HPDE6-E6E7 (cell line): Measurements from ENCODE around the gene NMB.
A peak's percentile ranks its signal among the peaks of the same experiment; 100 is the strongest.
"Not testable (repeated sequence)": the region's sequence is repeated elsewhere in the genome, so short reads cannot be mapped to it uniquely, and the experiment has no call there.

ENCODE experiments used
- DNase-seq: peaks from one replicate; pipeline ENCODE4 v3.0.0; 2011; ENCODE audit warnings: missing footprints; ENCODE audit errors: extremely low spot score

NMB gene

DNA sequence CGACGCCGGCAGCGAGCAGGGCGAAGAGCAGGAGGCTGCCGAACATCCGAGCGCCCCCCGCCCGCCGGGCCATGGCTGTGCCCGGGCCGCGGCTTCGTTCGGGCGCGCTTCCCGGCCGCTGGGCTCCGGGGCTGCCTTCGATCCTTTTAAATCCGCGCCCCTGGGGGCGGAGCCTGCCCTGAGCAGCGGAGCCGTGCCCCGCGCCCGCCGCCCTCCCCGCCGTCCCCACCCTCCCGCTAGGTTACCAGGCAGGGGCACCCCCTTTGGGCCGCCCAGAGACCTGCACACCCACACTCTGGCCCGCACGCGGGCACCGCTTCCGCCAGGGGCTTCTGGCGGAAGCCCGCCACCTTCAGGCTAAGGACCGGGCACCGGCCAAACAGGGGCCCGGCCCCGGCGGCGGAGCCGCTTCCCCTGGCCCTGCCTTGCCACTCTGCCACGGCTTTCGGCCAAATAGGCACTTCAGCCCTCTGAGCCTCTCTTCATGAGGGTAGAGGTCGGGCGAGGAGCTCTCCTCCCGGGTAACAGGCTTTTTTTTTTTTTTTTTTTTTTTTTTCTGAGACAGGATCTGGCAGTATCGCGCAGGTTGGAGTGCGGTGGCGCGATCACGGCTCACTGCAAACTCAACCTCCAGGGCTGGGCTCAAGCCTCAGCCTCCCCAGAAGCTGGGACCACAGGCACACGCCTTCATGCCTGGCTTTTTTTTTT is at the start of gene NMB:
Gene NMB, minus strand, starts transcription at position 120 of the 708 bp plus-strand sequence. Its CDS starts 47 bp downstream, at position 73.
- DNase-seq, result peak; percentile 84

DNA sequence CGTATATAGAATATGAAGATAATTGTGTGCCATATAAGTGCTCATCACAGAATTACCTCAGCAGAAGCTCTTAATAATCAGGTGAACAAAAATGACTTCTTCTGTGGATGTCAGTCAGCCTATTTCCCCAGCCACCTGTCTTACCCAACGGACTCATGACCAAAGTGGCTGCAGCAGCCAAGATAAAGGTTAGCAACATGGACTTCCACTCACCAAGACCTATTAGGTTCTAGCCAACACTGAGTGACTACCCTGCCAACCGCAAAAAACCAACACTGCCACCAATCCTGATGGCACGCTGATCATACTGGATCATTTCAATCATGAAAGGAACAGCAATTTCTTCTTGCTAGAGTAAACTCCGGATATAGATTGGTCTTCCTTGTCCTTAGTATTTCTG is 45.8 kb upstream of the NMB start:
- no peak for DNase-seq

GRCh38 chr15:84702961-84703482 is 45.0 kb upstream of the NMB start:
- no peak for DNase-seq

DNA sequence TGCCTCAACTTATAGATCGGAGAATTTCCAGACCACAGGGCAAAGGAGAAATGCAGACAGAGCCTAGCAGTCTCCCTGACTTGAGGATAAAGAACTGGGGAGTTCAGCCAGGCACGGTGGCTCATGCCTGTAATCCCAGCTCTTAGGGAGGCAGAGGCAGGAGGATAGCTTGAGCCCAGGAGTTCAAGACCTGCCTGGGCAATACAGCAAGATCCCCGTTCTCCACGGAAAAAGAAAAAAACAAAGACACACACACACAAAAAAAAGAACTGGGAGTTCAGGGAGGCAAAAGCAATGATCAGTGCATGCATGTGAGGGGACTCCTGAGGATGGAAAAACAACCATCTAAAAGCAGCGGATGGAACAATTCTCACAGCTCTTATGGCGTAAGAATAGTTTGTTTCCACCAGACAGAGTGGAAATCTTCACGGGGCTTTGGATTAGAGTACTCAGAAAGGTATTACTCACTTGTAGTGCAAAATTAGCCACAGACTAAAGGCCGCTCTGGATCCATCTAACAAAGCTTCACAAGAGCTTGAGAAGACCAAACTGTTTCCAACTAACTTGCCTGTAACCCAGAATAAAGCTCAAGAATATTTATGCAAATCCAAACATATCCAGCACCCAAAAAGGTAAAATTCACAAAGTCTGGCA is 41.7 kb upstream of the NMB start:
- no peak for DNase-seq

DNA sequence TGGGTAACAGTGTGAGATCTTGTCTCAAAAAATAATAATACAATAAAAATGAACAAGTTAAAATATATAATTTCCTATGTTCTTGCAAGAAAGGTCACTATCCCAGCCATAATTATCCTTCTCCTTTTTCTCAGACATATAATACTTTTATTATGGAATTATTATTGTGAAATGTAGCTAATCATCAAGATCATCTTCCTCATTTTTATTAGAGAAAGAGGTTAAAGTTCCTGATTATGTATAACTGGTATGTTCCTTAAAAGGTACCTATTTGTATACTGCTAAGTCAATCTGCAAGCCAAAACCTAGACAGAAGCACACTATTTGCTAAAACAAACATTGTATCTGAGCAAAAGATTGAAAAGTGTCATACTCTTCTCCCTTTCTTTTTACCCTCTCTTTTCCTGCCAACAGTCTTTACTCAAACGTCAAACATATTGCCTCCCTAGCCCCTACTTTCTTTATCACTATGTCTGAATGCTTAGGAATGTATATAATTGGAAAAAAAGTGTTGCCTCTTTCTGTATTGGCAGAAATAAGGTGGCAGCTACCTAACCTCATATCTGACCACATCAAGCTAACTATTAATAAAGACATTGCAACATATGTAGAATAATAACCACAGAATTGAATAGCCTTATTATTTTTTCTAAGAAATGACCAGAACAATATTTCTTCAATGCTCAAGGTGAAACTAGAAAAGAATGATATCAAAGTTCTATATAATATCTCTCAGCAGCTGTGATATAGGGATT is 39.4 kb upstream of the NMB start:
- no peak for DNase-seq

DNA sequence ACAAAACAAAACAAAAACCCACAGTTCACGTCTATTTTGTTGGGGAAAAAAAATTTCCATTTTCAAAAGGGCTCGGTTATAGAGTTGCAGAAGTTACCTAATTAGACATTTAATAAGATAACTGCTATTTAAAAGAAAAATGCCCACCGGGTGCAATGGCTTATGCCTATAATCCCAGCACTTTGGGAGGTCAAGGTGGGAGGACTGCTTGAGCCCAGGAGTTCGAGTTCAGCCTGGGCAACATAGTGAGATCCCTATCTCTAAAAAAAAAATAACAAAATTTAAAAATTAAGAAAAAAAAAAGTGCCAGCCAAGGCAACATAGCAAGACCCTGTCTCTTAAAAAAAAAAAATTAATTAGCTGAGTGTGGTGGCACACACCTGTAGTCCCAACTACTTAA is 38.8 kb upstream of the NMB start:
- DNase-seq, result no peak

DNA sequence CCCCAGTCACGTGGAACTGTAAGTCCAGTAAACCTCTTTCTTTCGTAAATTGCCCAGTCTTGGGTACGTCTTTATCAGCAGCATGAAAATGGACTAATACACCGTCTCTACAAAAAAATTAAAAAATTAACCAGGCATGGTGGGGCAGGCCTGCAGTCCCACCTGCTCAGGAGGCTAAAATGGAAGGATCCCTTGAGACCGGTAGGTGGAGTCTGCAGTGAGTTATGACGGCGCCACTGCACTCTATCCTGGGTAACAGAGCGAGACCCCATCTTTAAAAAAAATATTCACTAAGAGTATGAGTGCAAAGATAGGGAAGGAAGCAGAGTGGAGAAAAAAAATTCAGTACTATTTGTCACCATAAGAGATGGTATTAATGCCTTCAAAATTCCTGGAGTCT is 32.3 kb upstream of the NMB start:
- DNase-seq, result no peak

DNA sequence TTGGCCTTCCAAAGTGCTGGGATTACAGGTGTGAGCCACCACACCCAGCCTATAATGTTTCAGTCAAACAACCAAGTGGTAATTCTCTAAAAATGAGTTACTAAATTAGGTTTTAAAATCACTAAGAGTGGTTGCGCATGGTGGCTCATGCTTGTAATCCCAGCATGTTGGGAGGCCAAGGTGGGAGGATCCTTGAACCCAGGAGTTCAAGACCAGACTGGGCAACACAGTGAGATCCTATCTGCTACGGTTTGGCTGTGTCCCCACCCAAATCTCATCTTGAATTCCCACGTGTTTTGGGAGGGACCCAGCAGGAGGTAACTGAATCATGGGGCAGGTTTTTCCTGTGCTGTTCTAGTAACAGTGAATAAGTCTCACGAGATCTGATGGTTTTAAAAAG is 31.9 kb upstream of the NMB start:
- DNase-seq, result no peak

DNA sequence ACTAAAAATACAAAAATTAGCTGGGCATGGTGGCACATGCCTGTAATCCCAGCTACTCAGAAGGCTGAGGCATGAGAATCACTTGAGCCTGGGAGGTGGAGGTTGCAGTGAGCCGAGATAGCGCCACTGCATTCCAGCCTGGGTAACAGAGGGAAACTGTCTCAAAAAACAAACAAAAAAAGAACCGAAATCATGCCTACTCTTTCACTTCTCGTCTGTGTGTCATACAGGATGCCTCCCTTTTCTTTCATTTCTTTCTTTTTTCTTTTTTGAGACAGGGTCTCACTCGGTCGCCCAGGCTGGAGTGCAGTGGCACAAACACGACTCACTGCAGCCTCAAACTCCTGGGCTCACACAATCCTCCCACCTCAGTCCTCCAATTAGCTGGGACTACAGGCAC is 28.4 kb upstream of the NMB start:
- DNase-seq, result not testable (repeated sequence)

GRCh38 chr15:84685304-84685703 is 27.3 kb upstream of the NMB start:
- peak; percentile 6 for DNase-seq

DNA sequence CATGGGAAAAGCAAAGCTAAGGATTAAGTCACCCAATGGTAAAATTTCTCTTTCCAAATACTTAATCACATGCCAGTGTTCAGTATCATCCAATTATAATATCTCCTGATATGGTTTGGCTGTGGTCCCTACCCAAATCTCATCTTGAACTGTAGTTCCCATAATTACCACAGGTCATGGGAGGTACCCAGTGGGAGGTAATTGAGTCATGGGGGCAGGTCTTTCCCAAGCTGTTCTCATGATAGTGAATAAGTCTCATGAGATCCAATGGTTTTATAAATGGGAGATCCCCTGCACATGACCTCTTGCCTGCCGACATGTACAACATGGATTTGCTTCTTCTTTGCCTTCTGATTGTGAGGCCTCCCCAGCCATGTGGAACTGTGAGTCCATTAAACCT is 26.1 kb upstream of the NMB start:
- DNase-seq, result no peak

GRCh38 chr15:84681831-84682230 is 23.8 kb upstream of the NMB start:
- no peak for DNase-seq

DNA sequence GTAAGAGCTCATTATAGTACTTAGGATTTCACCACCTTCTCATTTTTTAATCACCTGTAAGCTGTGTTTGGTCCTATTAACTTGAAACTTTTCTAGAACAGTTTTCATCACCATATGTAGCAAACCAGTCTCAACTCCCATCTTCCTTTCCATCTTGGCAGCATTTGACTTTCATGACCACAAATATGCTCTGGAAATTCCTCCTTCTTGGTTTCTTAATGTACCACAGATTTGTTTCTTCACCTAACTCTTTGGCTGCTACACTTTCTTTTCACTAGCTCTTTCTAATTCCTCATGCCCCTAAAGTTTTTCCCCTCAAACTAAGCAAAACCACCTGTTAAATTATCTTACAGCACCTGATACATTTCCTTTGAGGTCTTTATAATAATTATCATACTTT is 13.2 kb upstream of the NMB start:
- no peak for DNase-seq

- no peak for DNase-seq
Measured at GRCh38 chr15:84669726-84670125, 11.7 kb upstream of the NMB start.

GRCh38 chr15:84668221-84668982 is 10.4 kb upstream of the NMB start:
- DNase-seq, result no peak

GRCh38 chr15:84666373-84666772 is 8.4 kb upstream of the NMB start:
- DNase-seq, result no peak

DNA sequence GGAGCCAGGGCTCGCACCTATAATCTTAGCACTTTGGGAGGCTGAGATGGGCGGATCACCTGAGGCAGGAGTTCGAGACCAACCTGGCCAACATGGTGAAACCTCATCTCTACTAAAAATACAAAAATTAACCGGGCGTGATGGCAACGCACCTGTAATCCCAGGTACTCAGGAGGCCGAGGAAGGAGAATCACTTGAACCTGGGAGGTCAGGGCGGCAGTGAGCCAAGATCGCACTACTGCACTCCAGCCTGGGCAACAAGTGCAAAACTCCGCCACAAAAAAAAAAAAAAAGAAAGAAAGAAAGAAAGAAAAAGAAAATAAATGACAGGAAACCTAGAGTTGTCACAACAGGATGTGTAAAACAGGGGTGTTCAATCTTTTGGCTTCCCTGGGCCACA is 3.0 kb upstream of the NMB start:
- DNase-seq, result no peak

DNA sequence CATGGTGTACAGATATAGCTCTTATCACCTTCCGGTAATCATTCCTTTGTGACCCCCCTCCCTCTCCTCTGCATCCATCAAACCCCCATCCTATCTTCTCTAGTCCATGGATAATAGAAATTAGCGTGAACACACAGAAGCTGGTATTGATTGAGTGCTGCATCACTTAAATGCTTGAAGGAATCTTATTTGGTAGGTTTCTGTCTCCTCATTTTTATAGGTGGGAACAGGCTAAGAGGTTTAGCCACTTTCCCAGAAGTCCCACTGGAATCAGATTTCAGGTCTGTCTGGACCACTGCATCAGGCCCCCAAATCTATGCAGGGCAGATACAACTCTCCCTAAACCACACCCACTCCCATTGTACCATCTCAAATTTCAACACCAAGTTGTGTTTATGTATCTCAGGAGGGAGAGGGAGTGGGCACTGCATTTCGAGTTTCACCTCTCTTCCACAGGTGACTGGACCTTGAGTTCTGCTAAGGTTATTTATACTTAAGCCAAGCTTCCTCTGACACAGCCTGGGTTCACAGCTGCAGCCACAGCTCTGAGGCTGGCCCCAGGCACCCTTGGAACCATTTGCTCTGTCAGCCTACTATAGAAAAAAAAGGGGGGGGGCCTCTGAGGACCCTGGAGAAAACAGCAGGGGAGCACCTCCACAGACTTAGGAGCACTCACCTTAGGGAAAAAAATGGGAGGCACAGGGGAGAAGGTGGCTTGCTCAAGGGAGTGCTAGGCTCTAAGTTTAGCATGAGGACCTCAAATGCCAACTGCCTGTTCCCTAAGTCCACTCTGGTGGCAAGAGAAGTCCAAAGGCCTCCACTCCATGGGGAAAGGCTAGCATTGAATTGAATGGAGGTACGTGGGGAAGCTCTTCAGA is 2.1 kb upstream of the NMB start:
- DNase-seq, result no peak

- no peak for DNase-seq
Measured at GRCh38 chr15:84658788-84659411, 901 bp upstream of the NMB start.

- no peak for DNase-seq
Measured at GRCh38 chr15:84657748-84658079, 285 bp downstream of the NMB start.

- DNase-seq, result no peak
Measured at GRCh38 chr15:84656972-84657371, 1.0 kb downstream of the NMB start.
